Measurements from ENCODE around the gene SP4. TPM values are rescaled to one million over a fixed set of nuclear protein-coding genes. Genes with fewer than 3 reads are reported as not detected.
A peak's percentile ranks its signal among the peaks of the same experiment; 100 is the strongest.
"Not testable (repeated sequence)": the region's sequence is repeated elsewhere in the genome, so short reads cannot be mapped to it uniquely, and the experiment has no call there.

Gene SP4
- total RNA-seq, 1 donor from 2014 or later: 1.2 TPM

DNA sequence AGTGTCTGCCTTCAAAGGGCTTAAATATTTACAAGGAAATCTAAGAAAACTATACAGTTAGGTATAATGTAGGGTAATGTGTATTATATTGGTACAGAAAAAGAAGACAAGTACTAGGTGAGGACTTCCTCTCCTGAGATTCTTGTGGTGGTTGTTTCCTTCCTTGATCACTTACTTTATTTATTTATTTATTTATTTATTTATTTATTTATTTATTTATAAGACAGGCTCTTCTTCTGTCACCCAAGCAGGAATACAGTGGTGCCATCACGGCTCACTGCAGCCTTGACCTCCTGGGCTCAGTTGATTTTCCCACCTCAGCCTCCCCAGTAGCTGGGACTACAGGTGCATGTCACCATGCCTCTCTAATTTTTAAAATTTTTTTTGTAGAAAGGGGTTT lies 96.8 kb downstream of the SP4 start:
- DNase-seq (ENCODE audit: low spot score): no peak
- ATAC-seq: no peak

GRCh38 chr7:21526007-21526406 lies 98.1 kb downstream of the SP4 start:
- ATAC-seq (peak; percentile 52), DNase-seq (ENCODE audit: low spot score) (no peak)

GRCh38 chr7:21526448-21526847 lies 98.6 kb downstream of the SP4 start:
- DNase-seq (ENCODE audit: low spot score) (no peak), ATAC-seq (no peak)

GRCh38 chr7:21532485-21532884 lies 104.6 kb downstream of the SP4 start:
- DNase-seq (ENCODE audit: low spot score); ATAC-seq: not testable (repeated sequence)

DNA sequence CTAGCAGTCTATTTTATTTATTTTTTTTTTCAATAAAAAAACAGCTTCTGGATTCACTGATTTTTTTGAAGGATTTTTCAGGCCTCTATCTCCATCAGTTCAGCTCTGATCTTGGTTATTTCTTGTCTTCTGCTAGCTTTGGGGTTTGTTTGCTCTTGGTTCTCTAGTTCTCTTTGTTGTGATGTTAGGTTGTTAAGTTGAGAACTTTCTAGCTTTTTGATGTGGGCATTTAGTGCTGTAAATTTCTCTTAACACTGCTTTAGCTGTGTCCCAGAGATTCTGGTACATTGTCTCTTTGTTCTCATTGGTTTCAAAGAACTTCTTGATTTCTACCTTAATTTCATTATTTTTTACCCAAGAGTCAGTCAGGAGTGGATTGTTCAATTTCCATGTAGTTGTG lies 105.8 kb downstream of the SP4 start:
- ATAC-seq; DNase-seq (ENCODE audit: low spot score): not testable (repeated sequence)

GRCh38 chr7:21536445-21537118 lies 108.7 kb downstream of the SP4 start:
- DNase-seq (ENCODE audit: low spot score); ATAC-seq: not testable (repeated sequence)

GRCh38 chr7:21538936-21539495 lies 111.1 kb downstream of the SP4 start:
- ATAC-seq (no peak), DNase-seq (ENCODE audit: low spot score) (no peak)

GRCh38 chr7:21542891-21543527 lies 115.1 kb downstream of the SP4 start, which contains the start of gene DNAH11:
Gene DNAH11, plus strand, starts transcription at chr7:21543039. Its CDS starts 207 bp downstream, at chr7:21543246.
- DNase-seq (ENCODE audit: low spot score): peak; percentile 81
- ATAC-seq: peak; percentile 99

DNA sequence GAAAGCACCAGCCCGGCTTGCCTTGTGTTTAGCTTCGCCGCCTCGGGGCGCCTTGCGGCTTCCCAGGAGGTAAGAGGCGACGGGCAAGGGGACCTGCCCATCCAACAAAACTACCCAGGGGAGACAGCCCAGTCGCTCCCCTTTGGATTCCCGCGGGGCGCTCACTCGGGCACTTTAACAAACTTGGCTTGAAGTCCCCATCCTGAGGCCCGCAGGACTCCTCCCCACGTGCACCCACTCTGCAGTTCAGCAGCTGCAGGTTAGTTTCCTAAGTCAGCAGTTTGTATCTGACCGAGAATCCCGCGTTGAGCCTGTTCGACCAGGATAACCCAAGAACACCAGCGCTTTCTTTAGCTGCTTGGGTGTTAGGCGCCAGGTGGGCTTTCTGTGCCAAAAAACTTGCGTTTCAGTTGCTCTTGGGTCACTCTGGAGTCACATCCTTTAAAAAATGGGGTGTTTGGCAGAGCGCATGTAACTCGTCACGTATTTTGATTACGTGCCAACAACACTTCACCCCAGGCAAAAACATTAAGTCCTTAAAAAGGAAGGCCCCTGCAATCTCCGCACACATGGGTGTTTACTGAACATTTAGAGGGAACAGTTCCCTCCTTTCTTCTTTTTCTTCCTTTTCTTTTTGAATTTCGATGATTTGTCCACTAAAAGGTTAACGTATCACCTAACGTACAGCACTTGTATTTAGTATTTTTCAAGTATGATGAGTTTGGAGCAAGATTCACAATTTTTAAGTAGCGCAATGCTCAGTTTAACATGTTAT lies 115.8 kb downstream of the SP4 start:
- peak; percentile 62 for ATAC-seq
- DNase-seq (ENCODE audit: low spot score): peak; percentile 48

DNA sequence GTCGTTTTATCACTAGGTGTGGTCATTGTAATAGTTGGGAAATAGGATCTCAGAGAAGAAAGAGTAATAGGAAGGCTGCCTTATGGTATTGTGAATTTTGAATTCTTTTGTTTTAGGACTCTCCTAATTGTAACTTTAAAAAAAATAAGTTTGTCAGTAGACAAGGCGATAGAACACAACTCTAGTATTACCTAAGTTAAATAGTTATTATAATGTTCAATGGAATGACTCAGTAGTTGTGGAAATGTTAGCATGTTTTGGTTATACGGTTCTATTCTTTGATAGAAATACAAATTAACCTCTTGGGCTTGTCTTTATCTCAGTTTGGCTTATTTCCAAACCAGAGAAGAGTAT lies 116.4 kb downstream of the SP4 start:
- DNase-seq (ENCODE audit: low spot score): no peak
- ATAC-seq: no peak

GRCh38 chr7:21544715-21545114 lies 116.8 kb downstream of the SP4 start:
- no peak for DNase-seq (ENCODE audit: low spot score)
- ATAC-seq: no peak

DNA sequence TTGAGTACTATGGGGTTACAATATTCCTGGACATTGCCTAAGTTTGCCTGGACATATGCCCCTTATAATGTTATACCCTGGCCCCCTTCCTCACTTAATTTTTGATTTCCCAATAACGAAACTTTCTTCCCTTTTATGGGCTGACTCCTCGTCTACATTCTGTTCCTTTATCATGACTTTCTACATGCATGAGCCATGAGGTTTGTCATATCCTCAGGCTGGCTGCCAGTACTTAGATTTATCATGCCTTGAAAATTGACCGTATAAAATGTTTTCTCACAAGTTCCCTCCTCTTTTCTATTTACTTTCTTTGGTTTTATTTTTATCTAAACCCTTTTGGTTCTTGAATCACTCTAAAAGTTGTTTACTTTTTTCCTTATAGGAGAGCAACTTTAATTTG lies 119.6 kb downstream of the SP4 start:
- ATAC-seq: no peak
- DNase-seq (ENCODE audit: low spot score): no peak

DNA sequence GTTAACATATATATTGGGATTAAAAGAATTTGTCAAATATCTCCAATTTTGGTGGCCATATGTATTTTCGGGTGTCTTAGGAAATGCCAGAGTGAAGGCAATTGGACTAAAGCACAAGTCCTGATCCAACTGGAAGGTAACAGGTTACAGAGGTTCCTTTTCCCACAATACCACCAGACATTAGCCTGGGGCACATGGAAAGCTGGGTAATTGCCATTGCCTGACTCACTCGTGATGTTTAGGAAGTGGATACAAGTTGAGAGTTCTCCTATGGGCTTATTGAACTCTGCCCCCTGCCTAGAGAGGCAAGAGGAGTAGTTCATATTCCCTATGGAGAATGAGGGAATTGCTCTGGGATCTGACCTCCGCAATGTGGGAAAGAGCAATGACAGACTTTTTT lies 120.6 kb downstream of the SP4 start:
- DNase-seq (ENCODE audit: low spot score) (no peak), ATAC-seq (no peak)

GRCh38 chr7:21550076-21550475 lies 122.2 kb downstream of the SP4 start:
- ATAC-seq (no peak), DNase-seq (ENCODE audit: low spot score) (no peak)

- ATAC-seq: no peak
- no peak for DNase-seq (ENCODE audit: low spot score)
Measured at GRCh38 chr7:21550821-21551531, 123.1 kb downstream of the SP4 start.

- DNase-seq (ENCODE audit: low spot score) (no peak), ATAC-seq (no peak)
Measured at GRCh38 chr7:21562385-21562784, 134.5 kb downstream of the SP4 start.

Other genes starting within 250 kb of the SP4 start
- gene DNAH11, start 115.0 kb downstream of the SP4 start, total RNA-seq: 1.7 TPM

All from left lobe of liver (tissue), 2 donors.